GM19455 (cell line): ENCODE measurements around the gene MFAP2.

ENCODE experiments used
- ATAC-seq: cut with Tn5 transposase; IDR thresholded peaks from one replicate; pipeline ENCODE4 v1.9.1; 2021; ENCODE audit not compliant: unreplicated experiment

The MFAP2 gene, protein sequence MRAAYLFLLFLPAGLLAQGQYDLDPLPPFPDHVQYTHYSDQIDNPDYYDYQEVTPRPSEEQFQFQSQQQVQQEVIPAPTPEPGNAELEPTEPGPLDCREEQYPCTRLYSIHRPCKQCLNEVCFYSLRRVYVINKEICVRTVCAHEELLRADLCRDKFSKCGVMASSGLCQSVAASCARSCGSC

DNA sequence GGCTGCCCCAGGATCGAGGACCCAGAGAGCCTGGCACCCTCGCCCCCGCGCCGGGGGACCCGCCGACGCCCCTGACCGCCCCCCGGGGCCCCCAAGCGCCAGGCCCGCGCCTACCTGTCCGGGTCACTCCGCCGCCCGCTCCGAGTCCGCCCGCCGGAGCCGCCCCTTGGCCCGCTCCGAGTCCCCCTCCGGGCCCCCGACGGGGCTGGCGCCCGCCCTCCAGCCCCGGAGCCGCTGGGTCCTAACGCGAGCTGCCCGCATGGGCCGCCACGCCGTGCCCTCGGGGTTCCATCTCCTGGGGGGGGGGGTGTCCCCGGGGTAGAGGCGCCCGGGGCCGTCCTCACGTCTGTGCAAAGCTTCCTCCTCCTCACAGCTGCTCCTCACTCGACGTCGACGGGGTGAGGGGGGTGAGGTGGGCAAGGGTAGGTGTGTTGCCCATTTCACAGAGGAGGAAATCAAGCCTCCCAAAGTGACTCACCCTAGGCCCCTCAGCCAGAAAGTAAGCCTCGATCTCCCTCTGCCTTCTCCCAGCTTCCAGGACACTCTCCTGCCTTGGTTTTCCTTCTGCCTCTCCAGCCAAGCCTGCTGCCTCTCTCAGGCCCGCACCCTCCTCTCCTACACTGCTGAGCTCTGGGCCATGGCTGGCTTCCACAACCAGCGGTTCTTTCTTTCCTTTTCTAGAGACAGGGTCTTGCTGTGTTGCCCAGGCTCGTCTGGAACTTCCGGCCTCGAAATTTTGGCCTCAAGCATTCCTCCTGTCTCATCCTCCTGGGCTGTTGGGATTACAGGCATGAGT, at the start of gene MFAP2:
Gene MFAP2 (minus strand): TSS at position 148 of the 796 bp plus-strand sequence. CDS start 2,347 bp downstream, outside the sequence.
- no peak for ATAC-seq

DNA sequence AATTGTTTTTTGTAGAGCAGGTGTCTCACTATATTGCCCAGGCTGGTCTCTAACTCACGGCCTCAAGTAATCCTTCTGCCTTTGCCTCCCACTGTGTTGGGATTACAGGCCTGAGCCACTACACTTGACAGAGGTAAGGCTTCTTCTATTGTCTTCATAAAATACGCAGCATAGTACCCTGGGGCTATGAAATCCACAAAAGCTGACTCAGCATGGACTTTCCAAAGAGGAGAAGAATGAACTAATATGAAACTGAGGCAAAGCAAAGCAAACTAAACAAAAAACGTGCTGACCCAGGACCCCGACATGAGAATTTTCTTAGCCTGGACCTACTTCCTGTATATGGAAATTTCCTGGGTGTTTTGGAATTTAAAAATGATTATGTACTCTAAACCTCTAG, 49.8 kb upstream of the MFAP2 start:
- no peak for ATAC-seq

DNA sequence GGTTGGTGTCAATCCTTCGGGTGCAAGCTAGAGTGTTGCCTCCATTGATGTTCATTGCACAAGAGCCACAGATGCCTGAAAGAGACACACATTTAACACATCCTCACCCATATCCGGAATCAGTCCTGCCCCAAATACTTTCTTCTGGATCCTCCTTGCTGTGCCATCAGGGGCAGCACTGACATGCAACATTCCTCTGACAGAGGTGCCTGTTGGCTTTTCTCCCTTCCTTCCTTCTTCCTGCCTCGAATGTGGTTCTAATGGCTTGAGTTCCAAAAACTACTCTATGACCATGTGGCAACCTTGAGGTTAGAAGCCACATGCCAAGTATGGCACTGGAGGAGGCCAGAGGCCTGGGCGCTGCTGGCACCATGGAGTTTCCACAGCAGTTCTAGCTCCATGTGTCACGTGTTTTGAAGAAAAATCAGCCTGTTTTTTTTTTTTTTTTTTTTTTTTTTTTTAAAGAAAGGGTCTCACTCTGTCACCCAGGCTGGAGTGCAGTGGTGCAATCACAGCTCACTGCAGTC, 48.3 kb upstream of the MFAP2 start:
- no peak for ATAC-seq

DNA sequence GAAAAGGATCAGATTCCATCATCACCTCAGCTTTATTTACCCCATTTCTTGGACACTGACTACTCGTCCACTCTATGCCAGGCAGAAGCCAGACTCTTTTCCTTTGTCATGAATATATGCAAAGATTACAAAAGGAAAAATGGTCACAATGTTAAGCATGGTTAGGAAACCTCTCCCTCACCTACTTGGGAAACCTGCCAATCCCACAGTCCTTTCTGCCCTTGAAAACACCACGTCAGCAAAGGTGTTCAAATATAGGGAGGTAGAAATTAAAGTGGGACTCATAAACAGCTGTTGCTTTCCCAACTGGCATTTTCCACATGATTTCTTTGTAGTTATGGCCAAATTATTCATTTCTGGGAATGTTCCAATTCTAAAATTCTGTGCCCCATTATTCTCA, 47.5 kb upstream of the MFAP2 start:
- ATAC-seq = no peak

DNA sequence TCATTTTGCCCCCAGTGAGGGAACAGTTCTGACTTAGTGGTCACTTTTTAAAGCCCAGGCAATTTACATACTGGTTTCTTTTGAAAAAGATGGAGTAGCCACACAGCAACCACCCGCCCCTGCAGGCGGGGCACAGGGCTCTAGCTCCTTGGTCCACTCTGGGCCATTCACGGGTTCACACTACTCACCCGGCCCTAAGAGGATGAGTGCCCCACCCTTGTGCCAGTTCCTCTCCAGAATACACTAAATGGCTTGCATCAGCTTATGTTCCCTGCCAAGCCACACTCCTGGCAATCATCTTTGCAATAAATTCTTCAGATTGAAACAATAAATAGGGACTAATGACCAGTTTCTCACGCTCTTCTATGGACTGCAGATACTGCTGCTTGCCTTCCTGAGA, 47.0 kb upstream of the MFAP2 start:
- no peak for ATAC-seq

DNA sequence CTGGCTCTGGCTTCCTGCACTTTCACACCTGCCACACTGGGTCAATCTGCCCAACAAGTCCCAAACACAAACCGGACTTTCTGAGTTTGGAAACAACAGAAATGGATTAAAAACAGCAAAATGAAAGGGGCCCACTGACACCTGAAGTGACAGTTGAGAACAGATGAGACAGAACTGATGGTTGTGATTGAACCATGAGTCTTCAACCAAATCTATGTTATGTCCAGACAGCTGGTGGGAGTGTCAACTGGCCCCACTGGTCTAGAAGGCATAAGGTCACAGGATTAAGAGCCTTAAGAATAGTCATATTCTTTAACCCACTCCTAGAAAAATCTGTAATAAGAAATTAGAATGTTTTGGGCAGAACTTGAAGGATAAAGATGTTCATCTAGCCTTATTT, 44.3 kb upstream of the MFAP2 start:
- no peak for ATAC-seq

DNA sequence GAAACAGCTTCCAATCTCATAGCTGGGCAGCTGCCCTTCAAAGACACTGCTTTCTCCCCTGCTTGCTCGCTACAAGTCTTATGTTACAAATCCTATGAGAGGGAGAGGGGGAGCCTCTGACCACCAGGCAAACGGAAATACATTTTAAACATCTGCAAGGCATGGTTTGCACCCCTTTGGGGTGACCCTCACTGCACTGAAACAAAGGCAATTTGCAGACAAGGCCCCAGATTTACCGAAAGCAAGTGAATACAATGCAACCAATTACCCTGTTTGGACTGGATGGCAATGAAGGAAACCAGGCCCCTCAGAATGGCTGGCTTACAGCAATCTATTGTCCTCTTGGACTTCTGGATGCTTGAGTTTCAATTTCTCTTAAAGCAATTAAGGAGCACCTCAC, 43.2 kb upstream of the MFAP2 start:
- ATAC-seq = no peak

DNA sequence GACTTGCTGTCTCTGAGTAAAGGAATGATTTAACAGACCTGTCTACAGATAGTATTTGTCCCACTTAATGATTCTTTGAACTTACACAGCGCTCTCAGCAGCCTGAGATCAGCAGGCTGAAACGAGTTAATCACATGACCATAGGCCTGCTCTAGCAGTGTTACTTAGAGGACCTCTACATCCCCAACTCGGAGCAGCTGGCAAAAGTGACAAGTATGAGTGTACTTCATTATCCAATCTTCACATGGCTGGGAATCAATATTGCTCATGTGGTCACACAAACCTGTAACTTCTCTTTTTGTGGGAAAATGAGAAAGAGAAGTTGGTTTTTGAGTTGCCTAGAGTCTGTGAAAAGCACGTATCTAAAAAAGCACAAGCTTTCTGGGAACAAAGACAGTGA, 42.7 kb upstream of the MFAP2 start:
- ATAC-seq = no peak

DNA sequence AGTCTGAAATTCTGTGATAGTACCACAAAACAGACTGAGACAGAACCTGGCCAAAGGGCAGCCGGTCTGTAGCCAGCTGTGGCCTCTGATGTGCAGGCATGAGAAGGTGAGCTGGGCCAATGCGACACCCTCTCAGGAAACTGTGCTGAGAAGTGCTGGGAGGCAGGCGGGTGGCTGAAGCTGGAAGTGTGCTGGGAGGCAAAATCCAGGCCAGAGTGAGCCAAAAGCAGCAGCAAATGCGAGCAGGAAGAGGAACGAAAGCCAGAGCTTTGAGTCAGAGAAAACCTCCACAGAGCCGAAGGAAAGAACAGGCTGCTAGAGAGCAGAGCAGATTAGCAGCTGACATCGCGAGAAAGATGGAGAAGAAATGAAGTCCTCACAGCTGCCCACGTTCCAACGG, 41.5 kb upstream of the MFAP2 start:
- no peak for ATAC-seq

DNA sequence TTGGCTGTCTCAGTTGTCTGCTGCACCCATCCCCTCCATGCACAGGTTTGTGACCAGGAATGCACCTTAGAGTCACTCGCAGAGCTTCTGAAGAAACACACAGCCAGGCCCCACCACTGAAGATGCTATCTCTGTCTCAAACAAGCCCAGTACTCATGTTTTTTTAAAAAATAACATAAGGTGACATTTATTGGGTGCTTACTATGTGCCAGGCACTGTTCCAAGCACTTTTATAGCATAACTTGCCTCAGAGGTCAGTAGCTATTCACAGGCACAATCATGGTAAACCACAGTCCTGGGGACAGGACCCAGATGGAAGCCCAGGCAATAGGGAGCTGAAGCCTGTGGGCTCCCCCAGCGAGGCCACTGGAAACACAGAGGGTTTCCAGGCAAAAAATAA, 40.1 kb upstream of the MFAP2 start:
- no peak for ATAC-seq

DNA sequence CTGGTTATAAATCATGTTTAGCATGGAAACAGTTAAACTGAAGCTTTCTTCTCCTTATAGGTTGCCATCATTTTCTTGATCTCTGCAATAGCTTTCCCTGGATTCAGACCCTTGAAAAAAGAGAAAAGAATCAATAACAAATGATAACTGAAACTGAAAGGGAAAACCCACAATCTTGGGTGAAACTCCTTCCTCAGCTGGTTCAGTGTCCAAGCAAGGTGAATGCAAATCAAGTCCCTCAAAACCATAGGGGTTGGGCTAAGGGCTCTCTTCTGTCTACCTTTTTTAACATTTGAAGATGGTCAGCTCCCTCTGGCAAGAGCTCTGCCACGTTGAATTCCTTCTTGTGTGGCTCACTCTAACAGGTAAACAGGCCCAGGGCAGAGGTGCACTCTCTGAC, 38.4 kb upstream of the MFAP2 start:
- ATAC-seq = no peak

DNA sequence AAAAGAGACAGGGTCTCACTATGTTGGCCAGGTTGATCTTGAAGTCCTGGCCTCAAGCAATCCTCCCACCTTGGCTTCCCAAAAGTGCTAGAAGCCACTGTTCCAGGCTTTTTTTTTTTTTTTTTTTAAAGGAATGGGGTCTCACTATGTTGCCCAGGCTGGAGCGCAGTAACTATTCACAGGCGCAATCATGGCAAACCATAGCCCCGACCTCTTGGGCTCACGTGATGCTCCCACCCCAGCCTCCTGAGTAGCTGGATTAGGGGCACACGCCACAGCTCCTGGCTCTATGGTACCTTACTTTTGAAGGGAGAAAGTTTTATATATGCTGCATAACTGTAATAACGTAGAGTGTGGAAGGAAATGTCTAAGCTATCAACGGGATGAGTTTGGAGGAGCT, 37.0 kb upstream of the MFAP2 start:
- no peak for ATAC-seq

DNA sequence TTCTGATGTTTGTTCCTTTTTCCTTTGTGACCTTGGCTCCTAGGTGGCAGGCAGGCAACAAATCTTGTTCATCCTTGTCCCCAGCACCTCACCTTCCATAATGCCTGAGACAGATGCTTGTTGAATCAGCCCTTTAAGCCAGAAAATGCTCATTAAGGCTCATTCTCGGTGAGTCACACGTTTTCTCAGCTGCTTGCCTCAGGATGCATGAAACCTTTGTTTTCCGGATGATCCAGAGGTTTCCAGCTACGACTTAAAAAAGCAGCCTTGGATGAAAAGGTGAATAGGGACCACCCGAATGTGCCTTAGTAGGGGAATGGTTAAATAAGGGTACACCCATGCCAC, 35.9 kb upstream of the MFAP2 start:
- no peak for ATAC-seq

DNA sequence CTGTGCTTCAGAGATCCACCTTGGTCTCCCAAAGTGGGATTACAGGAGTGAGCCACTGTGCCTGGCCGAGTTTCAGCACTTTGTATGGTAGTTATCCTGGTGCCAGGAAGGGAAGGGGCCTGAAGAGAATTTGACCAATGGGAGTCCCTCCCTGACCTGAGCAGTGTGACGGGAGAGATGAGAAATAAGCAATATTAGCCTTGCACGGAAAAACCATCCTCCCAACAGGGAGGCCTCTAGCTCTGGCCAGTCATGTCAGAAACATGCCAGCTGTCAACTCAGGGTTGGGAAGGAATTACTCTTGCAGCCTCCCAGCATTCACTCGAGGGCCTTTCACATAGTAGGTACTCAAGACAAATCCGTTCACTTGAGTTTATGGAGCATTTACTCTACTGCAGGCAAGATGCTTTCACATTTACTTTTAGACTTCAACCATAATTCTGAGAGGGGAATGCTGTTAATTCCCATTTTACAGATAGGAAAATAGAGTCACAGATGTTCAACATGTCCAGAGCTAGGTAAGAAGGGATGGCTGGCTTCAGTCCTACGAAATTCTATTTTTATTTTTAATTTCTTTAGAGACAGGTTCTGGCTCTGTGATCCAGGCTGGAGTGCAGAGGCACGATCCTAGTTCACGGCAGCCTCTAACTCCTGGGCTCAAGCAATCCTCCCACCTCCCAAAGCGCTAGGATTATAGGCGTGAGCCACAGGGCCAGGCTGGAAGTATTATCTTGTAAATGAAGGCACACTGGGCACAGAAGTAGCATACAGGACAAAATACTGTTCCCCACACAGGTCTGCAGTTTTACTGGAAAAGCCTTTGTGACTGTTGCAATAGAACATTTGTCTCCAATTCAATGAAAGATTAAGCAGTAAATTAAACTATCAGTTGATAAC, 34.5 kb upstream of the MFAP2 start:
- no peak for ATAC-seq

DNA sequence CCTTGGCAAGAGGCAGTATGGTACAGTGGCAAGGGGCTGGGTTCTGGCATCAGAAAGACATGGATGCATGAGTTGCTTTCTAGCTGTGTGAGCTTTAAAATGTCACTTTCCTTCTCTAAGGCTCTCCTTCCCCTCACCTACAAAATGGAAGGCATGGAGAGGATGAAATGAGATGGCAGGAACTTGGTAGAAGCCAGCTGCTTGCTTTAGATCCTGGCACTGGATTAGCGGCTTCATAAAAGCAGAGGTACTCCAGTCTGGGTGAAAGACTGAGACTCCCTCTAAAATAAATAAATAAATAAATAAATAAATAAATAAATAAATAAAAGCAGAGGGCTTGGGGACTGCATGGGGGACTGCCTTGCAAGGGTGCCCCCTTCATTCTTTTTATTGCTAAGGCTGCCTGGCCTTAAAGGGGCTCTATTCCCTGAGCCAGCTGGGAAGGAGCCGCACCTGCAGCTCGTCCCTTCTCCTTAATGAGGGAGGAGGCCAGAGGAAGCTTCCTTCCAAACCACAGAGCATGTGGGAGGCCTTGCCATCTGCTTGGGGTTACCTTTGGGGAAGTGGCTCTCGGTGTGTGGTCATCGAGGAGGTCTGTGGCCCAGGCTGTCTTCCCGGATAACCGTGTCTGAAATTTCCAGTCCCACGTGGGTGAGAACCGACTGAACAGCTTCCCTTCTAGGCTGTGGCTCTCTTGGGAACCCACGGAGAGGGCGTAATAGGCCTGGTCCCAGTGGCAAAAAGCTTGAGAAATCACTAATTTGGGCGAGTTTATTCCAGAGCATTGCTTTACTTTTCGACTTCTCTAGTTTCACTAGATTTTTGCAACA, 33.3 kb upstream of the MFAP2 start:
- no peak for ATAC-seq

DNA sequence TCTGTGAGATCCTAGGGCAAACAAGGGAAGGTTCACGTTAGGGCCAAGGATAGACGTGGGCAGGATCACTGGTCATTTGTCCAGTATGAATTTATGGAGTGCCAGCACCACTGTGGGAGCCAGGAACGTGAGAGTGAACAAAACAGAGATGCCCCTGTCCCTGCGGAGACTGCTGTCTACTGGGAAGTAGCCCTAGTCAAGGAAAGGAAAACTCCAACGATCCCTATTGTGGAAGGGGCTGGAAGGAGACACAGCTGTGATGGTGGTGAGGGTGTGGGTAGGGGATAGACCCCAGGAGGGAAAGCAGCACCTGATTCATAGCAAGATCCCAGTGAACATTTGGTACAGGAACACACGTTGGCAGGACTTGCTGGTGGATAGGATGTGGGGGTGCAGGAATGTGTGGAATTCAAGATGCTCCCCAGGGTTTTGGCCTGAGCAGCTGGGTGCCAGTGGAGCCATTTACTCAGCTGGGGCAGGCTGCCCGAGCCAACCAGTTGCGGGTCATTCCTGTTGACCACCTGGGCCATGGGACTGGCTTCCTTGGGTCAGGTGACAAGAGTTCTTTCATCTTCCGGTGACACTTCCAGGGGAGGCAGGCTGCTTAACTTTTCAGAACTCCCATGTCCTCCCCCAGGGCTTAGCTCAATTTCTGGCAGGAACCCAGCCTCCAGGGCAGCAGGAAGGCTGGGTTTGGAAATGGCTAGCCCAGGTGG, 32.5 kb upstream of the MFAP2 start:
- no peak for ATAC-seq

DNA sequence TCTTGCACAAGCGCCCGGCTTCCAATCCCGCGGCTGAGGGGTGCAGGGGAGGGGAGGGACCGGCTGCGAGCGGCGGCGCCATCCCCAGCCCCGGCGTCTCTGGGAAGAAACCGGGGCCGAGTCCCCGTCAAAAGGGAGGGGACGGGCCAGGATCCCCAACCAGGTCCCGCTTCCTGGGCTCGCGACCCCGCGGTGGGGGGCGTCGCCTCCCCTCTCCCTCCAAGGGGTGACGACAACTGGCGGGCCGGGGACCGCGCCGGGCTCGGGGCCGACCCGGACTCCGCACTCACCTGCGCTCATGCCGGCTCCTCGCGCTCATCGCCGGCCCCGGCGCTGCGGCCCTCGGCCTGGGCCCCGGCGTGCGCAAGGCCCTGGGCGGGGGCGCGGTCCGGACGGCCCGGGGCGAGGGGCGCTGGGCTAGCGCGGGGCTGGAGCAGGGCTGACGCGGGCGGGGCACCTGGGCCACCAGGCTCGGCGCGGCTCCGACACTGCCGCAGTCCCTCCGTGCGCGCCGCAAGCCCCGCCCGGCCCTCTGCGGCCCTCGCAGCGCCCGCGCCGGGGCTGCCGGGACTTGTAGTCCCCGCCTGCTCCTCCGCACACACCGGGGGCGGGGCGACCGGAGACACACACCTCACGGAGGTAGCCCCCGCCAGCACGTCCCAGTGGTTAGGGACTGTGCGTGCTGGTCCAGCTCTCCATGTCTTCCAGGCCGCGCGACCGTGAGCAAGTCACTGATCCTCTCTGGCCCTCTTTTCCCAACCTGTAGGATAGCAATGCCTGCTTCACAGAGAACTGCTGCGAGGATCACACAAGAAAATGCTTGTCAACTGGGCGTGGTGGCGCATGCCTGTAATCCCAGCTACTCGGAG, 31.3 kb upstream of the MFAP2 start, which contains the start of gene ATP13A2:
Gene ATP13A2 (minus strand): TSS at position 490 of the 869 bp plus-strand sequence. CDS start 190 bp downstream, at position 300.
- ATAC-seq = peak; percentile 86

DNA sequence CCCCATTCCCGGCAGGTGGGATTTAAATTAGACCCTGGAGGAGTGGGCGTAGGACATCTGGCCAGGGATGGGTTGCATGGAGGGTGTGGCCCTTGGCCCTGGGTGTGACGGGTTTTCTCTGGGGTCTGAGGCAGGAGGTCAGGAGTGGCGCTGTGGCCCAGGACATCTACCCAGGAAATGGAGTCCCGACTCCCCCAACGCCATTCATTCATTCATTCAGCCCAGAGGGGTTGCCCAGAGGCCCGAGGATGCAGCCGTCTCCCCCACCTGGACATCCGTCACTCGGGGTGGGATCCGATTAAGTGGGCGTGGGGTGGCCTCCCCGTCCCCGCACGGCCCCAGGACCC, 30.6 kb upstream of the MFAP2 start:
- ATAC-seq = peak; percentile 4

DNA sequence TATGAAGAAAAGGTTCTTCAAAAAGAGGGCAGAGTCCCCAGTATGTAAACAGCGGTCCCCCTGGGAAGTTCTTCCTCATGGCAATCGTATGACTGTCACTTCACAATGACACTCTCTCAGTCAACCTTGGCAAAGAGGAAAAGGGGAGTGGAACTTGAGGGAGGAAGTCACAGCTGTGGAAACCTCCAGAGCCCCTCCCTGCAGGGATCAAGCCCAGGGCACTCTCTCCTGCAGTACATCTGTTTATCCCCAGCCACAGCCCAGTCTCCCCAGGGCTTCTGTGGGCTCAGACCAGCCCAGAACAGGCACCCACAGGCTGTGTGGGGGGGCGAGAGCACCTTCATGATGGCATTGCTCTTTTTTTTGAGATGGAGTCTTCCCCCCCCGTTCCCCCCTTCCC, 29.3 kb upstream of the MFAP2 start:
- no peak for ATAC-seq
